Heart left ventricle (tissue), 13 donors: Measurements from ENCODE around the gene TGM4.

ENCODE experiments used
- CTCF ChIP-seq, 12 donors: fragments of 200-600 bp; sonication (generic) in 4 of 12; IDR thresholded peaks; one replicate each; pipeline versions ENCODE4 v1.5.0 to v1.8.0; 2018 to 2022; ENCODE audit warnings: antibody characterized with exemption in 12 of 12, mild to moderate bottlenecking in 5 of 12
- POLR2A ChIP-seq, 2 donors: fragments of 450-650 bp; IDR thresholded peaks; one replicate each; pipeline ENCODE4 v1.6.1; 2017; ENCODE audit warnings: antibody characterized with exemption in 2 of 2, mild to moderate bottlenecking in 2 of 2, moderate library complexity in 2 of 2
- donor health status: ischemic (EF 13 %, LVEDD 7.1; RV severe dilation, severe dysfunction).
- donor health status: DM: no; HTN: yes; CAD: no.
- donor health status: DM: no; HTN: no; CAD: no.
- donor health status: ischemic (EF 25% LVEDD 6.9; RV normal size, moderate dysfunction).
- donor health status: ischemic (EF 25% LVEDD 5.7; RV mildly dilated, moderate dysfunction).
- donor health status: ischemic (EF 35%, LVEDD 5.7; RV mildly dilated, moderate dysfunction).
- donor health status: nonischemic (EF 11% LVEDD 7.7; RV severe dilation, severe dysfunction).
- donor health status: DM: yes; HTN: yes; CAD: no.
- donor health status: PGD.
- donor health status: ischemic (EF 29% LVEDD 5.4; RV normal size, mild dysfunction).
- donor health status: nonischemic (EF 23%, LVEDD 6.1; RV moderate dilation, normal function).

GRCh38 chr3:44832965-44833364 is 41.4 kb upstream of the TGM4 start:
- TF ChIP-seq CTCF (IDR thresholded peaks at IDR 0.05) = no peak
- TF ChIP-seq POLR2A (IDR thresholded peaks at IDR 0.05) = no peak
